ENCODE data around the gene NAA50.

NAA50 gene

DNA sequence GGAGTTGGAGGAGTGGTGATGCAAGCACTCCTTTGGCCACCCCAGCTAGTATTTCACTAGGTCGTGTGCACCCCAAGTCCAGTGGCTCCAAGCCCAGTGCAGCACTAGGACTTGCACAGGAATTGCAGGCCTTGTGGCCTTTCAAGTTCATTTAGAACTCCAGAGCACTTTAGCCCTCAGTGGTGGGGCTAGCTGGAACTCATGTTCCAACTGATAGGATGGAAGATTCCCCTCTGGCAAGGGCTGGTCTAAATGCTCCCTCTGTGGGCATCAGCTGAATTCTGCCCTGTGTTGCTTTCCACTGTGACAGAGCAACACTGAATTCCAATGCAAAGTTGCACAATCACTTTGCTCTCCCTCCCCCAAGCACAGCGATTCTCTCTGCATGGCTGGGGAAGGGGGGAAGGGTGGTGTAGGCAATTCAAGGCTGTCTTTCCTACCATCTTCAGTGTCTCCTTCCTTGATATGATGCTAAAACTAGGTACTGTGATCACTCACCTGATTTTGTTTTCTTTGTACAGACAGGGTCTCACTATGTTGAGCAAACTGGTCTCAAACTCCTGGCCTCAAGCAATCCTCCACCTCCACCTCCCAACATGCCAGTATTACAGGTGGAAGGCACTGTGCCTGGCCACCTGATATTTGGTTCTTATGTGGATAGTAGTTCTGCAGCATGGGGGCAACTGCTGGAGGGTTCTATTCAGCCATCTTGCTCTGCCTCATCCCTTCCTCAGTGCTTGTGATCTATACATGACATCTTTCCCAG is 59.9 kb downstream of the NAA50 start:
- Histone ChIP-seq H3K79me2 (ENCODE audit: control insufficient read depth, insufficient read depth, low read length, unreplicated experiment) (peaks cover 6% of the 10 kb centered on the region), H3K27ac (ENCODE audit: low read depth, low read length) (no peak overlapping the region), H2AFZ (ENCODE audit: low read length, unreplicated experiment) (no peak overlapping the region)

DNA sequence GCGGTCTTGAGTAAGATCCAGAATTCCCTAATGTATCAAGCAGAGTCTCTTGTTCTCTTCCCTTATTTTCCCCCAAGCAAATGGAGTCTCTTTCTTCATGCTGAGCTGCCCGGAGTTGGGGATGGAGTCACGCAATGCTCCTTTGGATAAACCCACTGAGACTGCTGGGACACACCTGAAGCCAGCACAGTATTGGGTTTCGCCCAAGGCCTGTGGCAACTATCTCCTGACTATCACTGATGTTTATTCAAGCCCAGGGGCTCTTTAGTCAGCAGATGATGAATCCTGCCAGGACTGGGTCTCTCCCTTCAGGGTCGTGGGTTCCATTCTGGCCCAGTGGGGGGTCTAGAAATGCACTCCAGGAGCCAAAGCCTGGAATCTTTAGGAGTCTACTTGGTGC is 60.9 kb downstream of the NAA50 start:
- Histone ChIP-seq H3K4me3 (ENCODE audit: low read depth, low read length) (no peak overlapping the region), H3K4me1 (ENCODE audit: control insufficient read depth, insufficient read depth, low read length, unreplicated experiment) (peaks cover 8% of the 10 kb centered on the region), H3K27ac (ENCODE audit: low read depth, low read length) (no peak overlapping the region), H2AFZ (ENCODE audit: low read length, unreplicated experiment) (no peak overlapping the region), H3K79me2 (ENCODE audit: control insufficient read depth, insufficient read depth, low read length, unreplicated experiment) (peaks cover 5% of the 10 kb centered on the region), H3K36me3 (ENCODE audit: insufficient read depth, low read length) (peaks cover 10% of the 10 kb centered on the region; the same call in 1 of the 2 replicates), H3K27me3 (ENCODE audit: insufficient read depth, low read length) (no peaks in the 10 kb centered on the region)

More for the DNA sequence above, 59.9 kb downstream of the NAA50 start:
- peaks cover 8% of the 10 kb centered on the region for H3K4me1 ChIP-seq (ENCODE audit: control insufficient read depth, insufficient read depth, low read length, unreplicated experiment)
- no peaks in the 10 kb centered on the region for H3K27me3 ChIP-seq (ENCODE audit: insufficient read depth, low read length)
- peaks cover 10% of the 10 kb centered on the region; the same call in 1 of the 2 replicates for H3K36me3 ChIP-seq (ENCODE audit: insufficient read depth, low read length)
- H3K4me3 ChIP-seq (ENCODE audit: low read depth, low read length), result no peak overlapping the region

DNA sequence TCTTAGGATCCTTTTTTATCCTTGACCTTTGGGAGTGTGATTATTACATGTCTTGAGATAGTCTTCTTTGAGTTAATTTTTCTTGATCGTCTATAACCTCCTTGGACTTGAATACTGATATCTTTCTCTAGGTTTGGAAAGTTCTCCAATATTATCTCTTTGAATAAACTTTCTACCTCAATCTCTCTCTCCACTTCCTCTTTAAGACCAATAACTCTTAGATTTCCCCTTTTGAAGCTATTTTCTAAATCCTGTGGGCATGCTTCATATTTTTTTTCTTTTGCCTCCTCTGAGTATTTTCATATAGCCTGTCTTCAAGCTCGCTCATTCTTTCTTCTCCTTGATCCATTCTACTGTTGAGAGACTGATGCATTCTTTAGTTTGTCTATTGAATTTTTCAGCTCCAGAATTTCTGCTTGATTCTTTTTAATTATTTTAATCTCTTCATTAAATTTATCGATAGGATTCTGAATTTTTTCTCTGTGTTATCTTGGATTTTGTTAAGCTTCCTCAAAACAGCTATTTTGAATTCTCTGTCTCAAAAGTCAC is 61.7 kb downstream of the NAA50 start:
- no peak overlapping the region for H2AFZ ChIP-seq (ENCODE audit: low read length, unreplicated experiment)
- H3K4me3 ChIP-seq (ENCODE audit: low read depth, low read length), result no peak overlapping the region
- no peak overlapping the region for H3K27ac ChIP-seq (ENCODE audit: low read depth, low read length)
- H3K79me2 ChIP-seq (ENCODE audit: control insufficient read depth, insufficient read depth, low read length, unreplicated experiment), result peaks cover 5% of the 10 kb centered on the region
- peaks cover 10% of the 10 kb centered on the region; the same call in 1 of the 2 replicates for H3K36me3 ChIP-seq (ENCODE audit: insufficient read depth, low read length)
- H3K4me1 ChIP-seq (ENCODE audit: control insufficient read depth, insufficient read depth, low read length, unreplicated experiment), result peaks cover 8% of the 10 kb centered on the region
- H3K27me3 ChIP-seq (ENCODE audit: insufficient read depth, low read length), result no peaks in the 10 kb centered on the region

DNA sequence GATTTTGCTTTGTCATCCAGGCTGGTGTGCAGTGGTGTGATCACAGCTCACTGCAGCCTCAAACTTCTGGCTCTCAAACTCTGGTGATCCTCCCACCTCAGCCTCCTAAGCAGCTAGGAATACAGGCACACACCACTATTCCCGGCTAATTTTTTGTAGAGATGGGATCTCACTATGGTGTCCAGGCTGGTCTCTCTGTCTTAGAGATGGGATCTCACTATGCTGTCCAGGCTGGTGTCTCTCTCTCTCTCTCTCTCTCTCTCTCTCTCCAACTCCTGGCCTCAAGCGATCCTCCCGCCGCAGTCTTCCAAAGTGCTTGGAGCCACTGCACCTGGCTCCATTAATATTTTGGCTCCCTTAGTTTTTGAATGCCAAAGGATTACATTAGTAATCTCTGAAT is 67.3 kb downstream of the NAA50 start:
- Histone ChIP-seq H3K27me3 (ENCODE audit: insufficient read depth, low read length) (no peaks in the 10 kb centered on the region), H3K4me1 (ENCODE audit: control insufficient read depth, insufficient read depth, low read length, unreplicated experiment) (no peaks in the 10 kb centered on the region), H3K27ac (ENCODE audit: low read depth, low read length) (no peak overlapping the region), H3K4me3 (ENCODE audit: low read depth, low read length) (no peak overlapping the region), H2AFZ (ENCODE audit: low read length, unreplicated experiment) (no peak overlapping the region), H3K36me3 (ENCODE audit: insufficient read depth, low read length) (no peaks in the 10 kb centered on the region), H3K79me2 (ENCODE audit: control insufficient read depth, insufficient read depth, low read length, unreplicated experiment) (no peaks in the 10 kb centered on the region)

DNA sequence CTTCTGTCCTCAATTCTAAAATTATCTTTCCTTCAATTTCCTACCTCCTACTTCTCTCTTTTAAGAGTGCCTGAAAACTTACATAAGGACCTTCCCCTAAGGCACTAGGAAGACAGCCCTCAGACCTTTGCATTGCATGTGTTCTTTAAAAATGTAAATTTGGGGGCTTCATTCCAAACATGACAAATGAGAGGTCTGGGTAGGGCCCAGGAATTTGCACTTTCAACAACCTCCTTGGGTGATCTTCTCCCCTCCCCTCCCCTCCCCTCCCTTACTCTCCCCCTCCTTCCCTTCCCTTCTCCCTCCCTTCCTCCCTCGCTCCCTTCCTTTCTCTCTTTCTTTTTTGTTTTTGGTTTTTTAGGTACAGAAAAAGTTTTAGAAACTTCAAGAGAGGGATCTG is 68.3 kb downstream of the NAA50 start:
- H3K4me1 ChIP-seq (ENCODE audit: control insufficient read depth, insufficient read depth, low read length, unreplicated experiment), result no peaks in the 10 kb centered on the region
- no peaks in the 10 kb centered on the region for H3K36me3 ChIP-seq (ENCODE audit: insufficient read depth, low read length)
- H3K4me3 ChIP-seq (ENCODE audit: low read depth, low read length), result no peak overlapping the region
- no peak overlapping the region for H3K27ac ChIP-seq (ENCODE audit: low read depth, low read length)
- H3K79me2 ChIP-seq (ENCODE audit: control insufficient read depth, insufficient read depth, low read length, unreplicated experiment), result no peaks in the 10 kb centered on the region
- H3K27me3 ChIP-seq (ENCODE audit: insufficient read depth, low read length), result no peaks in the 10 kb centered on the region
- H2AFZ ChIP-seq (ENCODE audit: low read length, unreplicated experiment), result no peak overlapping the region

DNA sequence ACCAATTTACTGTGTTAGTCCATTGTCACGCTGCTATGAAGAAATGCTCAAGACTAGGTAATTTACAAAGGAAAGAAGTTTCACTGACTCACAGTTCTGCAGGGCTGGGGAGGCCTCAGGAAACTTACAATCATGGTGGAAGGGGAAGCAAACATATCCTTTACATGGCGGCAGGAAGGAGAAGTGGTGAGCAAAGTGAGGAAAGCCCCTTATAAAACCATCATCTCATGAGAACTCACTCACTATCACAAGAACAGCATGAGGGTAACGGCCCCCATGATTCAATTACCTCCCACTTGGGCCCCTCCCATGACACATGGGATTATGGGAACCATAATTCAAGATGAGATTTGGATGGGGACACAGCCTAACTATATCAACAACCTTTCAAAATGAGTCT is 69.8 kb downstream of the NAA50 start:
- no peak overlapping the region for H2AFZ ChIP-seq (ENCODE audit: low read length, unreplicated experiment)
- no peaks in the 10 kb centered on the region for H3K4me1 ChIP-seq (ENCODE audit: control insufficient read depth, insufficient read depth, low read length, unreplicated experiment)
- H3K79me2 ChIP-seq (ENCODE audit: control insufficient read depth, insufficient read depth, low read length, unreplicated experiment), result no peaks in the 10 kb centered on the region
- H3K27ac ChIP-seq (ENCODE audit: low read depth, low read length), result no peak overlapping the region
- no peaks in the 10 kb centered on the region for H3K36me3 ChIP-seq (ENCODE audit: insufficient read depth, low read length)
- no peak overlapping the region for H3K4me3 ChIP-seq (ENCODE audit: low read depth, low read length)
- H3K27me3 ChIP-seq (ENCODE audit: insufficient read depth, low read length), result no peaks in the 10 kb centered on the region

DNA sequence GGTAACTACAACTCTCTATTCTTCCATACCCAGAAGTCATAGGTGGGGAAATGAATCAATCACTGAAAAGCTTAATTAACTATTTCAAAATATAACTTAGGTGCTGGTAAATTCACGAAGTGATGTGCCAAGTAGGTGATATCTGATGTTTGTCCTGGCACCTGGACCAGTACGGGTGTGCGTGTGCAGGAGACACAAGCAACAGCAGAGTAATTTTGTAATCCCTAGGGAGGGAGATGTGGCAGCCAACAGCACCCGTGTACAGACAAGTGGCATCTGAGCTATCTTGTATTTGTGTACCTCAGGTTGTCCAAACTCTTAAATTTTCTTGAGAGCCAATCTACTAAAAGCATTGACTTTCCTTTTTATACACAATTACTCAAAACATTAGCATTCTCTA is 72.5 kb downstream of the NAA50 start:
- Histone ChIP-seq H3K36me3 (ENCODE audit: insufficient read depth, low read length) (no peaks in the 10 kb centered on the region), H3K27ac (ENCODE audit: low read depth, low read length) (no peak overlapping the region), H3K4me1 (ENCODE audit: control insufficient read depth, insufficient read depth, low read length, unreplicated experiment) (peaks cover 2% of the 10 kb centered on the region), H3K27me3 (ENCODE audit: insufficient read depth, low read length) (no peaks in the 10 kb centered on the region), H3K4me3 (ENCODE audit: low read depth, low read length) (no peak overlapping the region), H2AFZ (ENCODE audit: low read length, unreplicated experiment) (no peak overlapping the region), H3K79me2 (ENCODE audit: control insufficient read depth, insufficient read depth, low read length, unreplicated experiment) (no peaks in the 10 kb centered on the region)

DNA sequence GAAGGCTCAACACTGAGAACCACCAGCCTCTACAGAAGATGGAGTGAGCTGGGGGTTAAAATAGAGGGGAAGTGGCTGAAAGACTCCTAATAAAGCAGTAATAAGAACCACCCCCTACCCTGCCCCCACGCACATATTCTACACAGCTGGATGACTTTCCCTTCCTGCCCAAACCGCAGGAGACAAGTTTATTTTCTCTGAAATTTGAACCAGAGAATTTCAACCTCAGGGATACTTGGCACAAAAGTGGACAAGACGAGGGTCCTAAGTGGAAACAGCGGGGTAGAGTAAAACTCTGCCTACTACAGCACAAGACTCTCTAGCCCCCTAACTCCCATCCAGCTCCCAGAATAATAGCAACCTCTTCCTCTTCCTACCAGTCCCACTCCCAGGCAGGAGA is 78.0 kb downstream of the NAA50 start:
- no peaks in the 10 kb centered on the region for H3K27me3 ChIP-seq (ENCODE audit: insufficient read depth, low read length)
- no peaks in the 10 kb centered on the region for H3K79me2 ChIP-seq (ENCODE audit: control insufficient read depth, insufficient read depth, low read length, unreplicated experiment)
- H3K4me3 ChIP-seq (ENCODE audit: low read depth, low read length), result no peak overlapping the region
- H3K27ac ChIP-seq (ENCODE audit: low read depth, low read length), result no peak overlapping the region
- no peak overlapping the region for H2AFZ ChIP-seq (ENCODE audit: low read length, unreplicated experiment)
- no peaks in the 10 kb centered on the region for H3K36me3 ChIP-seq (ENCODE audit: insufficient read depth, low read length)
- H3K4me1 ChIP-seq (ENCODE audit: control insufficient read depth, insufficient read depth, low read length, unreplicated experiment), result peaks cover 8% of the 10 kb centered on the region
